HG03442 (cell line): ENCODE data around the gene DIP2C.

Experiments used
- ATAC-seq: cut with Tn5 transposase; IDR thresholded peaks from one replicate; pipeline ENCODE4 v1.9.1; 2021; ENCODE audit warnings: mild to moderate bottlenecking, moderate library complexity; ENCODE audit not compliant: unreplicated experiment

DIP2C gene

DNA sequence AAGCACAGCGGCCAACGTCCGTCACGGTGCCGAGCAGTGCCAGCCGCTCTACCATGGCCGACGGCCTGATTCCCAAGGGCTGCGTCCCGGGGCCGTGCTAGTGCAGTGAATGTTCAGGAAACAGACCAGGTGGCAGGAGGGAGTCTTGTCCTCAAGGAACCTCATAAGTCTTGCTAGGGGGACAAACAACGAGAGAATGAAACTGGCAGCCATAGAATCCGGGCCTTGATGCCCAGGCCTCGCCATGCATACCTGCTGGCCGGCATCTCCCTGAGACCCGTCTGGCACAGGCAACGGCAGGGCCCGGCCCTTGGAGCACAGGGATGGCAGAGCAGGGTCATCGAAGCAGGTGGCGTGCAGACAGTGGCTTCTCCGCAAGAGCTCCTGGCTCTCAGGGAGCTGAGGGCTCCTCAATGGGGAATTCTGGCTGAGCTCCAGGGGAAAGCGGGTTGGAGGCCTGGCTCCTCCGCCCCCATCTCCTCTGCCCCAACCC lies 58.8 kb downstream of the DIP2C start:
- ATAC-seq = no peak

DNA sequence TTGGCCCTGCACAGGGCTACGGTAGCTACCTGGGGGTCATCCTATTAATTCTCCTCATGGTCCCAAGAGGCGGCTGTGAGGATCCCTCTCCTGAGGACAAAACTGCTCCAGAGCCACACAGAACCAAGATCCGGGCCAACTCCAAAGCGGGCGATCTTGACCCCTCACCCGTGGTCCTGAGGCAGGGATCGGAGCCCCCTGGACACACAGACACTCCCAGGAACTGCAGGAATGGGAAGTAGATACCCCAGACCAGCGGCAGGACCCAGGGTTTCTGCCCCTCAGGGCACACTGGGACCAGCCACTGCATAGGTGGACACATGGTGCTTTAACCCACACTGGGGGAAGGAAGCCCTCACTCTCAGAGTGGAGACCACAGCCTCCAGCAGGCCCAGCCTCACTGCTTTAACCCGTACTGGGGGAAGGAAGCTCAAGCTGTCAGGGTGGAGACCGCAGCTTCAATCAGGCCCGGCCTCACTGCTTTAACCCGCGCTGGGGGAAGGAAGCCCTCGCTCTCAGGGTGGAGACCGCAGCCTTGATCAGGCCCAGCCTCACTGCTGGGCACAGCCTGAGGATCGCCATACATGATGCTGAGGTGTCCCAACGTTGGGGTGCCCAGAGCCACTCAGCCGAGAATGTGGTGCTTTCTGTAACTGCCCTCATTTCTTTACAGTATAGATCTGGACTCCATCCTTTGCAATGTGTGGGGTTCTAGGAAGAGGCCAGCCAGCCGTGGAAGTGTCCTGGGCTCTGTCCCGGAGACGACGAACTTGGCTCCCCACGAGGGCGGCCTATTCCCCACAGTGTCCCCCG lies 60.1 kb downstream of the DIP2C start:
- no peak for ATAC-seq

DNA sequence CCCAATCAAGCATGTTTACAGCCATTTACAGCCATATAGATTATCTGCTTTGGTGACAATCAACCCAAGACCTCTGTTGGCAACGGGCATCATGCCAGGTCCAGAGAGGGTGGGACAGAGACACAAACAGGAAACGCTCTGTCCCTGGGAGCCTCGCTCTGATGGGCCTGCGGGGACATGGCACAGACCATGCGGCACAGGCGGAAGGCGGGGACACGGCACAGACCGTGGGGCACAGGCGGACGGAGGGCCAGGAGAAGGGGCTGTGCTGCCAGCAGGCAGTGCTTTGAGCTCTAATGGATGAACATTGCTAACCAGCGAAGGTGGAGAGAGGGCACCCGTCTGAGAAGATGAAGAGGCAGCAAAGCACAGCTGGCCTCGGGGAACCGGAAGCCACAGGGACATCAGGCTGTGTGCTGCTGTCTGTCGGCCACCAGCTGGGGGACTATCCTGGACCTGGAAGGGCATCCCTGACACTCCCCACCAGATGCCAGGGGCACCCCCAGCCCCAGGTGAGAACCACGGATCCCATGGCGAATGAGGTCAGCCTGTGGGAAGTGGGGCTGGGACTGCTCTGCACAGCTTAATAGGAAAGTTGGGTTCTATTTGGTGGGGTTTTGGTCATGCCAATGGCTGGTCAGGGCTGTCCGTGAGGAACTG lies 61.0 kb downstream of the DIP2C start:
- ATAC-seq = no peak

GRCh38 chr10:627032-627992 lies 62.2 kb downstream of the DIP2C start:
- ATAC-seq = no peak

- ATAC-seq = no peak
Observed at GRCh38 chr10:625751-626711, 63.4 kb downstream of the DIP2C start.

GRCh38 chr10:625333-625696 lies 64.2 kb downstream of the DIP2C start:
- ATAC-seq = no peak

DNA sequence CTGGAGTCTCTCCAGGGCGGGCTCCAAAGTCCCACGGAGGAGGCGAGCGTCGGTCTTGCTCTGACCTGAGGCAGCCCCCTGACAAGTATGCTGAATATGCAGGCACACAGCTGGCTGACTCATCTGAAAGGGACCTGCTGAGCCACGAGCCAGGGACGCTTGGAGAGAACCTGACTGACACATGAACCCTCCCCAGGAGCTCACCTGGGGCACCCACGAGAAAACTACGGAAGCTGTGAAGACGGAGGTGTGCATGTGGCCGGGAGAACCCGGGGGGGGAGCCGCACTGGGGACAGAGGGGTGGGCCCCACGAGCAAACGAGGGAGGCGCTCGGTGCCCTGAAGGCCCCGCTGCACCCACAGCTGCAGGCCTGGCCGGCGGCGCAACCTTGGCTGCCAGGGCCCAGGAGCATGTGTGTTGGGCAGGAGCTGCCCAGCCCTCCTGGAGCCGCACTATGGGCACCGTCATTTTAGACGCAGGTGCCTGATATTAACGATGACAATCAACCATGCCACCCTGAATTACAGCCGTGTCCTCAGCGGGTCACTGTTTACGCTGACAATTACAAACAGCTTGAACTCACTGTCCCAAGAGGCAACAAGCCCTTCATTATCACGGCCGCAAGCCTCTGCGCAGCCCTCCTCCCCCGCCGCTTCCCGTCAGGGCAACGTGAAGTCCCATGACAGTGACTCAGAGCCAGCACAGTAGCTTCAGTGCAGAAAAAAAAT lies 64.7 kb downstream of the DIP2C start:
- ATAC-seq = no peak

GRCh38 chr10:624312-624604 lies 65.2 kb downstream of the DIP2C start:
- no peak for ATAC-seq

DNA sequence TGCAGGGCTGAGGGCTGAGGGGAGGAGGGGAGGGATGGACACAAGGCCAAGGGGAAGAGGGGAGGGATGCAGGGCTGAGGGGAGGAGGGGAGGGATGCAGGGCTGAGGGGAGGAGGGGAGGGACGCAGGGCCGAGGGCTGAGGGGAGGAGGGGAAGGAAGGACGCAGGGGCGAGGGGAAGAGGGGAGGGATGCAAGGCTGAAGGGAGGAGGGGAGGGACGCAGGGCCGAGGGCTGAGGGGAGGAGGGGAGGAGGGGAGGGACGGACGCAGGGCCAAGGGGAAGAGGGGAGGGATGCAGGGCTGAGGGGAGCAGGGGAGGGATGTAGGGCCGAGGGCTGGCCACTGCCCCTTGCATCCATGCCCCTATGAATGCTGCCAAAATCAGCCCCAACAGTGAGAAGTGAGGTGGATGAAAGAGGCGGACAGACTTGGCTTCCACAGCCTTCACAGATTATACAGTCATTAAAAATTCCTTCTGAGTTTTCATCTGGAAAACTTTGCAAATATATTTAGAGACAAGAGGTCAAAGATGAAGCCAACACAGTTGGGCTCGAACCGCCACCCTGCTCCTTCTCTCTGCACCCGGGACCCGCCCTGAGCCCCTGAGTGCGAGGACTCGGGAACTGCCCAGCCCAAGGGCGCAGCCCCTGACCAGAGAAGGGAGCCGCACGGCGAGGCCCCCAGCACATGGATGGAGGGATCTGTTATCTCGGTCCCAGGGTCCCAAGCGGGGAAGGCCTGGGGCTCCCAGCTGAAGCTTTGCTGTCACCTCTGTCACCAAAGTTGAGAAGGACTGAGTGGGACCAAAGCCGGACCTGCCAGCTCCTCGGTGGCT lies 65.8 kb downstream of the DIP2C start:
- ATAC-seq = no peak

GRCh38 chr10:623014-623413 lies 66.5 kb downstream of the DIP2C start:
- ATAC-seq = no peak

DNA sequence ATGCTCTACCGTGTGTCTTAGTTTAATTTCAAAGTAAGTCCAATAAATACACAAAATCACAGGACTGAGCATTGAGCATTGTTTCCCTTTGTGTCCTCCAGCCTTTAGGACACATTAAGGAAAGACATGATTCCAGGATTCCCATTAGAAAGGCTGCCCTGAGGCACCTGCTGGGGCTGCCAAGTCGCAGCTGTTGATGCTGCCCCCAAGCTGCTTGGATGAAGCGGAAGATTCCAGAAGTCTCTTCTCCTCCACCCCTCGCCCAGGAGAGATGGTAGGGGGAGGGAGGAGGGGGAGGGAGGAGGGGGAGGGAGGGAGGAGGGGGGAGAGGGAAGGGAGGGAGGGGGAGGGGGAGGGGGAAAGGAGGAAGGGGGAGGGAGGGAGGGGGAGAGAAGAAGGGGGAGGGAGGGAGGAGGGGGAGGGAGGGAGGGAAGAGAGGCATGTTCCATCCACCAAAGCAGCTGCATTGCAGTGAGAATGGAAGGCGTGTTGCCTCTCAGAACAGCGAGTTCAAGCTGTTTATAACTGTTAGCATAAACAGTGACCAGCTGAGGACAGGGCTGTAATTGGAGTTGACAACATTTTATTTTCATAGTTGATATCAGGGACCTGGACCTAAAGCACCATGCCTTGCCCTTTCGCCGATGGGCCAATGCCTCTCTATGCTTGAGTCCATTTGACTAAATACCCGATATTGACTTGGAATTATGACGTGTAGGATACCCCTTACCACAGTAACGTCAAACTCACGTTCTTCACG lies 67.3 kb downstream of the DIP2C start:
- ATAC-seq = no peak

DNA sequence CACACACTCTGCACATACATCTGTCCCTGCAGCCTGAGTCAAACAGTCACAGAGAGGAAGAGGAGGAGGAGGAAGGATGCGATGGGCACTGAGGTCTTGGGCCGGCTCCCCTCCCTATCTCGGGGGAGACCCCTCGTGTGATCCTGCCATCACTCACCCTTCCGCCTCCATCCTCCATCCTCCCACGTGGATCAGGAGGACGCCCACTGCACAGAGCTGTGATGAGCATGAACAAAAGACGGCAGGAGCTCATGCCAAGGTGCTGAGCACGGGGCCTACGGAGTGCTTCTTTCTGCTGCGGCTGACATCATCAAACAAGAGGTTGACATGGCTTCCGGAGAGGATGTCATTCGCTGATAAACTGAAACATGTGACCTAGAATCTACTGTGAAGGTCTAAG lies 68.0 kb downstream of the DIP2C start:
- ATAC-seq = no peak

DNA sequence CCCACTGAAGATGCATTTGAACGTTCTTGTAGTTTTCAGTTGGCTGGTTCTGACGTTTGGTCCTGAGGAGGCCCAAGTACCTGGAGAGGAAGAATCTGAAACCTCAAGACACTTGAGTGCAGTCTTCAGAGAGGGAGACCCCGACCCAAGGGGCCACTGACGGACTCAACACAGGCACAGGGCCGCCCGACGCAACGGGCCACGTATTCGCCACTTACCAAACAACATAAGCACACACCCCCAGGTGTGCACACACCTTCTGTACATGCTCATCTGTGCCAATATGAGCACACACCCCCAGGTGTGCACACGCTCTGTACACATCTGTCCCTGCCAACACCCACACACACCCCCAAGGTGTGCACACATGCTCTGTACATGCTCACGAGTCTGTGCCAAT lies 68.5 kb downstream of the DIP2C start:
- no peak for ATAC-seq

GRCh38 chr10:620417-620816 lies 69.1 kb downstream of the DIP2C start:
- ATAC-seq = no peak

- no peak for ATAC-seq
Observed at GRCh38 chr10:619710-620109, 69.8 kb downstream of the DIP2C start.

GRCh38 chr10:618229-618989 lies 71.1 kb downstream of the DIP2C start:
- ATAC-seq = no peak

GRCh38 chr10:617471-617870 lies 72.0 kb downstream of the DIP2C start:
- no peak for ATAC-seq
